BJ (cell line): ENCODE results near the gene POLD2. TPM values are rescaled to one million over a fixed set of nuclear protein-coding genes. Genes with fewer than 3 reads are reported as not detected.

ENCODE experiments used
- CTCF ChIA-PET: fragments of 350-600 bp; formaldehyde crosslinking; extraction: SDS; loops from one replicate; lab custom pipeline; 2021; ENCODE audit warnings: antibody characterized with exemption, inconsistent platforms; lab: Yijun Ruan, JAX
- POLR2A ChIA-PET: fragments of 300-600 bp; sonication (Branson Sonifier 250); formaldehyde crosslinking; extraction: SDS; loops from one replicate; lab custom pipeline; 2021; ENCODE audit warnings: antibody characterized with exemption; lab: Charles Lee
- DNase-seq: peaks from one replicate; pipeline ENCODE4 v3.0.0-alpha.2; 2011; ENCODE audit warnings: low read depth
- H3K27me3 ChIP-seq: 2 replicates; pipeline ENCODE4 v1.6.0; 2011; ENCODE audit warnings: low read length; ENCODE audit not compliant: control insufficient read depth, insufficient read depth
- H3K36me3 ChIP-seq: 2 replicates; pipeline ENCODE4 v1.5.1; 2011; ENCODE audit warnings: low read length; ENCODE audit not compliant: control insufficient read depth, insufficient read depth
- H3K4me3 ChIP-seq: 2 replicates; pipeline ENCODE4 v1.5.1; 2011; ENCODE audit warnings: low read depth, mild to moderate bottlenecking, control low read depth, low read length
- polyA plus RNA-seq: library from polyadenylated mRNA; depleted of rRNA; stranded (reverse); fragments of >200 nt; gene quantifications from 2 replicates; pipeline ENCODE4 v1.2.3, GENCODE V29; 2011
- TF ChIP-seq, protein P1 (sequence below): IDR thresholded peaks from 2 replicates; pipeline ENCODE4 v1.5.1; 2011; ENCODE audit warnings: low read depth, mild to moderate bottlenecking, control low read depth, inconsistent platforms, low read length, moderate library complexity; ENCODE audit not compliant: insufficient read depth

The POLD2 gene
- polyA plus RNA-seq, 1 experiment, result 87.2 TPM

DNA sequence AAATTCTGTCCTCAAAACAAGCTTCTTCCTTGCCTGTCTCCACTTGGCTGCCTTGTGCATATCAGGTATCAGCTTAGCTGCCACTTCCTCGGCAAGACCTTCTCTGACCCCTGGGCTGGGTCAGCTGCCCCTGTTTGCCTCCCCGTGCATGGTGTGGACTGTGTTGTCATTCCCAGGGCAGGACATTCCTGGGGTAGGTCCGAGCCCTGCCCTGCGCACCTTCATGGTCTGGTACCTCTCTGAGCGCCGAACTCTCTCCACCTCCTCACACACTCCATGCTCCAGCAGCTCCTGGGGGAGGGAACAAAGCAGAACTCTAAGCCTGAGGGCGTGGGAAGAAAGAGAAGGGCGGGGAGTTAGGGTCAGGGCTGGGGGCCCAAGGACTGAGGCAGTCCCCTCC lies 44.8 kb downstream of the POLD2 start:
- Histone ChIP-seq H3K27me3 (no peaks in the 10 kb centered on the region), H3K4me3 (no peak overlapping the region), H3K36me3 (peaks cover 49% of the 10 kb centered on the region)
- POLR2A ChIA-PET, result no interaction called here
- no peak for DNase-seq
- CTCF ChIA-PET, result interaction anchor here (0.7 to 1.2 kb wide), 3 partner anchors 10 to 118 kb away, joined by 3 to 4 read pairs (median 3); no protein-coding TSS in a partner anchor
- TF ChIP-seq, protein P1, sequence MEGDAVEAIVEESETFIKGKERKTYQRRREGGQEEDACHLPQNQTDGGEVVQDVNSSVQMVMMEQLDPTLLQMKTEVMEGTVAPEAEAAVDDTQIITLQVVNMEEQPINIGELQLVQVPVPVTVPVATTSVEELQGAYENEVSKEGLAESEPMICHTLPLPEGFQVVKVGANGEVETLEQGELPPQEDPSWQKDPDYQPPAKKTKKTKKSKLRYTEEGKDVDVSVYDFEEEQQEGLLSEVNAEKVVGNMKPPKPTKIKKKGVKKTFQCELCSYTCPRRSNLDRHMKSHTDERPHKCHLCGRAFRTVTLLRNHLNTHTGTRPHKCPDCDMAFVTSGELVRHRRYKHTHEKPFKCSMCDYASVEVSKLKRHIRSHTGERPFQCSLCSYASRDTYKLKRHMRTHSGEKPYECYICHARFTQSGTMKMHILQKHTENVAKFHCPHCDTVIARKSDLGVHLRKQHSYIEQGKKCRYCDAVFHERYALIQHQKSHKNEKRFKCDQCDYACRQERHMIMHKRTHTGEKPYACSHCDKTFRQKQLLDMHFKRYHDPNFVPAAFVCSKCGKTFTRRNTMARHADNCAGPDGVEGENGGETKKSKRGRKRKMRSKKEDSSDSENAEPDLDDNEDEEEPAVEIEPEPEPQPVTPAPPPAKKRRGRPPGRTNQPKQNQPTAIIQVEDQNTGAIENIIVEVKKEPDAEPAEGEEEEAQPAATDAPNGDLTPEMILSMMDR, result no peak

DNA sequence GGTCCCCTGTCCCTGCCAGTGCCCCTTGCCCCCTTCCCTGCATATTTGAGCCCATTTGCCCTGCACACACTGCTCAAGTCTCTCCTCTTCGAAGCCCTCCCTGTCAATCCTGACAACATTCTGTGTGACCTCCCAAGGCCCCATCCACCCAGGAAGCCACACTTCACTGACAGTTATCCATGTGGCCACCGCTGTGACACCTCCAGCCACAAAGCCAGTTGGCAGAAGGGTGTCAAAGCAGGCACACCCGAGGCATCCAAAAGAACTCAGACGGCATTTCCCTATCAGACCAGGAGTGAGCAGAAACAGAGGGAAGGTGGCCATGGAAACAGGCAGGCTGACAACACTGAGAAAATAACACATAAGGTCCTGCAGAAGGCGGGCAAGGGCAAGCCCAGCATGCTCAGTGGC lies 45.7 kb downstream of the POLD2 start:
- ChIA-PET CTCF (interaction anchor here (1.2 kb wide), 1 partner anchor 118 kb away, joined by 4 read pairs; no protein-coding TSS in a partner anchor), POLR2A (no interaction called here)
- H3K27me3 ChIP-seq, result no peaks in the 10 kb centered on the region
- DNase-seq, result no peak
- TF ChIP-seq, protein P1, result no peak
- H3K4me3 ChIP-seq, result no peak overlapping the region
- H3K36me3 ChIP-seq, result peaks cover 51% of the 10 kb centered on the region

DNA sequence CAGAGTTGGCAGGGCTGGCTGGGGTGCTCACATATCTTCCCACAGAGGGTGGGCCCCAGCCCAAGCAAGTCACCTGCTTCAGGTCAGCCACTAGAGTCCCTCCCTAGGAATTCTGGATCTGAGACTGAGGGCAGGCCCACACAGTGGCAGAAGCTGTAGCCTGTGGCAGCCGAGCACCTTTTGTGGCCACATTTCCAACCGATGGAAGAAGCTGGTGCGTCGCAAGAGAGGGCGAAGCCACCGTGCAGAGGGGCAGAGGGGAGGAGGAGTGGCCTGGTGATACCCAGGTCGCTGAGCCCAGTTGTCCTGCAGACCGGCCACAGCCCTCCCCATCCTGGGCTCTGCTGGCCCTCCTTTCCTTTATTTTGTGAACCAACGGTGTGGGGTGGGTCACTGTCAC lies 46.3 kb downstream of the POLD2 start:
- peaks cover 51% of the 10 kb centered on the region for H3K36me3 ChIP-seq
- POLR2A ChIA-PET, result no interaction called here

GRCh38 chr7:44076101-44076895 lies 47.0 kb downstream of the POLD2 start:
- Histone ChIP-seq H3K4me3 (no peak overlapping the region), H3K36me3 (peaks cover 51% of the 10 kb centered on the region), H3K27me3 (no peaks in the 10 kb centered on the region)
- ChIA-PET CTCF (no interaction called here), POLR2A (no interaction called here)
- TF ChIP-seq, protein P1, result no peak
- DNase-seq, result no peak

More for the DNA sequence above, 46.3 kb downstream of the POLD2 start:
- CTCF ChIA-PET, result no interaction called here
- TF ChIP-seq, protein P1, result no peak
- no peaks in the 10 kb centered on the region for H3K27me3 ChIP-seq
- no peak for DNase-seq
- no peak overlapping the region for H3K4me3 ChIP-seq

GRCh38 chr7:44075296-44076075 lies 47.9 kb downstream of the POLD2 start:
- no peak overlapping the region for H3K4me3 ChIP-seq

More at GRCh38 chr7:44075296-44076075, 47.9 kb downstream of the POLD2 start:
- TF ChIP-seq, protein P1, result no peak
- POLR2A ChIA-PET, result no interaction called here
- Histone ChIP-seq H3K27me3 (no peaks in the 10 kb centered on the region), H3K36me3 (peaks cover 47% of the 10 kb centered on the region)
- CTCF ChIA-PET, result interaction anchor here (0.5 to 1.6 kb wide), 5 partner anchors 37 to 138 kb away, joined by 3 to 4 read pairs (median 3); partner anchors contain the start of gene YKT6
- no peak for DNase-seq
